C4-2B (cell line): ENCODE measurements around the gene SEMA4D.

Experiments
- ZFX ChIP-seq: fragments of 450-650 bp; IDR thresholded peaks from 2 replicates; pipeline ENCODE4 v1.6.1; 2017
- TF ChIP-seq, protein P1 (sequence below): fragments of 450-650 bp; conservative IDR thresholded peaks from 2 replicates; pipeline ENCODE4 v1.5.1; 2017; ENCODE audit warnings: mild to moderate bottlenecking

DNA sequence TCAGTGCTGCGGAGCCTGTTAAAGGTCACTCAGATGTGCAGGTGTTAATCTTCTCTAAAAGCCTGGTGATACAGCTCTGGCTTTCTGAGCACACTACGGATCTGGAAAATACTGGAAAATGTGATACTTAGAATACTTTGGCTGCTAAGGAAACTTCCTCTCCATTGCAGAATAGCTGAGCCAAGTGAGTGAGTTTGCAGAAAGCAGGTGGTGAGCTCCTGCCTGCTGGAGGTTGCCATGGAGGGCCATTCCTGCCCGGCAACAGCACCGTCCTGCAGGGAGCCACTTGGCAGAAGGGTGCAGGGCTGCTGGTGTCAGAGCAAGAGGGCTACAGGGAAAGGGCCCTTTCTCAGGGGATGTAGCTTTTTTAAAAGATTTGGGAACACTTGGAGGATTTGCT, 138.9 kb downstream of the SEMA4D start:
- TF ChIP-seq, protein P1, sequence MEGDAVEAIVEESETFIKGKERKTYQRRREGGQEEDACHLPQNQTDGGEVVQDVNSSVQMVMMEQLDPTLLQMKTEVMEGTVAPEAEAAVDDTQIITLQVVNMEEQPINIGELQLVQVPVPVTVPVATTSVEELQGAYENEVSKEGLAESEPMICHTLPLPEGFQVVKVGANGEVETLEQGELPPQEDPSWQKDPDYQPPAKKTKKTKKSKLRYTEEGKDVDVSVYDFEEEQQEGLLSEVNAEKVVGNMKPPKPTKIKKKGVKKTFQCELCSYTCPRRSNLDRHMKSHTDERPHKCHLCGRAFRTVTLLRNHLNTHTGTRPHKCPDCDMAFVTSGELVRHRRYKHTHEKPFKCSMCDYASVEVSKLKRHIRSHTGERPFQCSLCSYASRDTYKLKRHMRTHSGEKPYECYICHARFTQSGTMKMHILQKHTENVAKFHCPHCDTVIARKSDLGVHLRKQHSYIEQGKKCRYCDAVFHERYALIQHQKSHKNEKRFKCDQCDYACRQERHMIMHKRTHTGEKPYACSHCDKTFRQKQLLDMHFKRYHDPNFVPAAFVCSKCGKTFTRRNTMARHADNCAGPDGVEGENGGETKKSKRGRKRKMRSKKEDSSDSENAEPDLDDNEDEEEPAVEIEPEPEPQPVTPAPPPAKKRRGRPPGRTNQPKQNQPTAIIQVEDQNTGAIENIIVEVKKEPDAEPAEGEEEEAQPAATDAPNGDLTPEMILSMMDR = no peak
- TF ChIP-seq ZFX = no peak
